Bone marrow (tissue), 2 donors: Measurements from ENCODE around the gene CAPNS1.

Source experiments
- DNase-seq, 2 donors: peaks; one replicate each; lab custom pipeline; 2025; lab: John Stamatoyannopoulos, UW

CAPNS1 gene

DNA sequence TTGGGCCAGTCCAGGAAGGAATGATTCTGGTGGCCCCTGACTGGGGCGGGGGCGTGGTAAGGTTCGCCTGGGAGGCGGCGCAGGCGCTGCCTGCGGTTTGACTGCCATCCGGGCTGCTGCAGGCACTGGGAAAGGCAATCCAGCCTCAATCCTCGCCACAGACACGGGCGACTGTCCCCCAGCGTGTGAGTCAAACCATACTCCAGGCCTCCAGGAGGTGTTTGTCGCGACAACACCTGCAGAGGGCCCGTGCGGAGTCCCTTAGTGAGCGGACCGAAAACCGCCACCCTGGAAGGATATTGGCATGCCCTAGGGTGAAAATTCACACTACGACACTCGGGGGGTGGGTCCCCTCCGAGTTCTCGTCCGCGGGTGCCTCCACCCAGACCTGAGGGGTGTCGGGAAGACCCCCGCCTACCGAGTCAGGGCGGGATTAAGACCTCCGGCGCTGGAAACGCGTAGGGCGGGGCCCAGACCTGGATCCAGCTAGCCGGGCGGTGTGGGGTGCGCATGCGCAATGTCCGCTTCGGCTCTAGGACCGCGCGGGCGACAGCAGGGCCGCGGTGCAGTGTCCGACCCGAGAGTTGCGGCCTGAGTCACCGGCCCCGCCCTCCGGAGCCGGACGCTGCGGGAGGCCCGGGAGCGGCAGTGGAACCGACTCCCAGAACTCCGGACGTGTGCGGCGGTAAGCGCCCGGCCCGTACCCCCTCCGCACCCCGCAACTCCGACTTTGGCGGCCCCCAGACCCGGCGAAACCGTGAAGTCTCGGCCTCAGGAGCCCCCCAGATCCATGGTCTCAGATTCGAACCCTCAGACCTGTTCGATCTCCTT is at the start of gene CAPNS1:
Gene CAPNS1 (plus strand): TSS at position 594 of the 831 bp plus-strand sequence. CDS start 946 bp downstream, outside the sequence.
- DNase-seq, result peak; percentile 86 to 87

GRCh38 chr19:36090910-36091695 is 48.8 kb upstream of the CAPNS1 start:
- no peak for DNase-seq

GRCh38 chr19:36092566-36092965 is 47.3 kb upstream of the CAPNS1 start:
- DNase-seq, result no peak

GRCh38 chr19:36093146-36093662 is 46.7 kb upstream of the CAPNS1 start:
- no peak for DNase-seq

GRCh38 chr19:36093687-36094086 is 46.2 kb upstream of the CAPNS1 start:
- DNase-seq, result no peak

DNA sequence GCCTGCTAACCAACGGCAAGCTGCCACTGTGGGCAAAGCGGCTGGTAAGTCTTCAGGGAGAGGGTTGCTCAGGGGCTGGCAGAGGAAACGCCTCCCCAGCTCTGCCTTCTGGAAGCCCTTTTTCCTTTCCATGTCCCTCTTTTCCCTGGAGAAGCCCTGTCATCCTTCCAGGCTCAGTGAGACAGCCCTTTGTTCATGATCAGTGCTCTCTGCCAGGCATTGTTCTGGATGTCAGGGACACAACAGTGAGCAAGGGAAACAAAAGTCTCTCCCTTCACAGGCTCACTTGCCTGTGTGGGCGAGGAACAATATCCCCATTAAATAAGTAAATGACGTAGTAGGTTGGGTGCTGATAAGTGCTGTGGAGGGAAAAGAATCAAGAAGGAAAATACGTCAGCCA is 42.8 kb upstream of the CAPNS1 start:
- no peak for DNase-seq

DNA sequence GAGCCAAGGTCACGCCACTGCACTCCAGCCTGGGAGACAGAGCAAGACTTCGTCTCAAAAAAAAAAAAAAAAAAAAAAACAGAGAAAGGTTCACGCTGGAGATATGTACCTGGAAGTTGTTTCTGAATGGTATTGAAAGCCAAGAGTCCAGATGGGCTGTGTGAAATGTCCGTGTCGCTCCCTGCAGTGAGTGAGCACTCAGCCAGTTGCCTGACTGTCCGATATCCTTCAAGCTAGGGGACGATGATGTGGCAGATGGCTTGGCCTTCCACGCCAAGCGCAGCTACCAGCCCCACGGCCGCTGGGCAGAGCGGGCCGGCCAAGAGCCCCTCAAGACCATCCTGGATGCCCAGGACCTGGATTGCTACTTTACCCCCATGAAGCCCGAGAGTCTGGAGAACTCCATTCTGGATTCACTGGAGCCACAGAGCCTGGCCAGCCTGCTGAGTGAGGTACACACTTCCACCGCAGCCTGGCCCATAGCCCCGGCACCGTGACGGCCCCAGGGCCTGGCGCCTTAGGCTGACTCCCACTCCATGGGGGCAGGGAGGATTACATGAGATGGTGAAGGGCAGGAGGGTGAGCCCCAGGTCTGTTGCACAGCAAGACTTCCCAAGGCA is 40.6 kb upstream of the CAPNS1 start:
- no peak for DNase-seq

- DNase-seq, result no peak
Observed at GRCh38 chr19:36100476-36100875, 39.4 kb upstream of the CAPNS1 start.

DNA sequence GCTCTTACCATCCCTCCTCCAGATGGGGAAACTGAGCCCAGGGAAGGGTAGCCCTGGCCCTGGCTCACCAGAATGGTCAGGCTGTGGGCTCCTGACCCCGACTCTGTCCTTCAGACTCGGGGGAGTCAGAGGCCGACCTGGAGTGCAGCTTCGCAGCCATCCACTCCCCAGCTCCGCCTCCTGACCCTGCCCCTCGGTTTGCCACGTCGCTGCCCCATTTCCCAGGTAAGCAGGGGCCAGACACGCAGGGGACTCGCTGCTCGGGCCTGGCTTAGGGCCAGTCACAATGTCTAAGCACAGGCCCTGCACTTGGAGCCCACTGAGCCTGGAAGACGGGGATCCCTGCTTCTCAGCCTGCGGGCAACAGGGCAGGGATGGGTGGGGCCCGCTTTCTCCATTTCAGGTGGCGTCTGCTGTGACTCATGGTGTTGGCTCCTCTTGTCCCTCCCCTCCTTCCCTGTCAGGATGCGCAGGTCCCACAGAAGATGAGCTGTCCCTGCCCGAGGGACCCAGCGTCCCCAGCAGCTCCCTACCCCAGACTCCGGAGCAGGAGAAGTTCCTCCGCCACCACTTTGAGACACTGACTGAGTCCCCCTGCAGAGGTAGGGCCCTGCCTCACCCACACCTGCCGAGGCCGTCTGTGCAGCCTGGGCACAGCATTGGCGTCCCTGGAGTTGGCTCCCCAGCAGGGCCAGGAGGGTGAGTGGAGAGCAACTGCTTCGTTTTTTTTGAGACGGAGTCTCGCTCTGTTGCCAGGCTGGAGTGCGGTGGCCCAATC is 38.1 kb upstream of the CAPNS1 start:
- DNase-seq, result no peak

GRCh38 chr19:36103040-36103626 is 36.7 kb upstream of the CAPNS1 start:
- DNase-seq, result no peak

DNA sequence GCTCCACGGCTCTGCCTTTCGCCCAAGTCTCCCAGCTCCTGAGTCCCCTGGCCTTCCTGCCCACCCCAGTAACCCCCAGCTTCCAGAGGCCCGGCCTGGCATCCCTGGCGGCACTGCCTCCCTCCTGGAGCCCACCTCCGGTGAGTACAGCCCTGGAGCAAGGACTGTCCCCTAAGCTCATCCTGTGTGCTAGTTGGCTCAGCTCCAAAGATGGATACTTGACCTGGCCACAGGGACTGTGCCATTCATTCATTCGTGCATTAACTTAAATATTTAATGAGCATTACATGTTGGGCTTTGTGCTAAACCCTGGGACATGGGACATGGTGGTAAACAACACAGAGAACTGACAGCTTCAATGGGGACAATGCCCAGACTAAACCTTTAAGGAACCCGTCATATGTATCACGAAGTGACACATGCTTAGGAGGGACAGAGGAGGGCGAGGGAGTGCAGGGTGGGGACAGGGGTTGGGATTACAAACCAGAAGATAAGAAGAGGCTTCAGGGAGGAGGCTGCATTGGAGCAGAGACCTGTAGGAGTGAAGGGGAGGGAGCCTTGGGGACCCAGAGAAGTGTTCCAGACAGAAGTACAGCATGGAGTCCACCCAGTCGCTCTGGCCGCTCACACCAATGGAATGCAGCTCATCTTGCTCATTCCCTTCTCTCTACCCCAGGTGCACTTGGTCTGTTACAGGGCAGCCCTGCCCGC is 35.9 kb upstream of the CAPNS1 start:
- no peak for DNase-seq

GRCh38 chr19:36106441-36106840 is 33.4 kb upstream of the CAPNS1 start:
- DNase-seq, result no peak

DNA sequence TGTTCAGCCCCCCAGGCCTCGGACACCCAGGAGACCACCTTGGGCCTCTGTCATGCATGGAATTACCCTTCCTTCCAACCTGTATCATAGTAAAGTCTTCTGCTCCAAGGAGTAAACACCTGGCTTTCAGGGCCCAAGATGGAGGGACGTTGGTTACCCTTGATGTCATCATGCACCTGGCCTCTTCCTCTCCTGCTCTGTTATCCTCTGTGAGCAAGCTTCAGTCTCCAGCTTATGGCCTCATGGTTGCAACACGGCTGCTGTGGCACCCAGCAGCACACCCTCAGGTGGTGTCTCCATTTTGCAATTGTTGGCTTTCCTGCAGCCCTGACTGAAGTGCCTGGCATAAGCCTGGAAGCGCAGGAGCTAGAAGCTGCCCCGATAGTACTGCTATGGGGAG is 32.9 kb upstream of the CAPNS1 start:
- no peak for DNase-seq

GRCh38 chr19:36108684-36109083 is 31.2 kb upstream of the CAPNS1 start:
- no peak for DNase-seq

- no peak for DNase-seq
Observed at GRCh38 chr19:36110487-36111199, 29.2 kb upstream of the CAPNS1 start, which contains the start of gene OVOL3. OVOL3 (plus strand) TSS chr19:36111143; CDS start chr19:36111203, 60 bp downstream.

- no peak for DNase-seq
Observed at GRCh38 chr19:36111200-36111539, 28.7 kb upstream of the CAPNS1 start.

- no peak for DNase-seq
Observed at GRCh38 chr19:36112678-36113077, 27.2 kb upstream of the CAPNS1 start.

GRCh38 chr19:36113425-36113824 is 26.4 kb upstream of the CAPNS1 start:
- DNase-seq, result no peak

DNA sequence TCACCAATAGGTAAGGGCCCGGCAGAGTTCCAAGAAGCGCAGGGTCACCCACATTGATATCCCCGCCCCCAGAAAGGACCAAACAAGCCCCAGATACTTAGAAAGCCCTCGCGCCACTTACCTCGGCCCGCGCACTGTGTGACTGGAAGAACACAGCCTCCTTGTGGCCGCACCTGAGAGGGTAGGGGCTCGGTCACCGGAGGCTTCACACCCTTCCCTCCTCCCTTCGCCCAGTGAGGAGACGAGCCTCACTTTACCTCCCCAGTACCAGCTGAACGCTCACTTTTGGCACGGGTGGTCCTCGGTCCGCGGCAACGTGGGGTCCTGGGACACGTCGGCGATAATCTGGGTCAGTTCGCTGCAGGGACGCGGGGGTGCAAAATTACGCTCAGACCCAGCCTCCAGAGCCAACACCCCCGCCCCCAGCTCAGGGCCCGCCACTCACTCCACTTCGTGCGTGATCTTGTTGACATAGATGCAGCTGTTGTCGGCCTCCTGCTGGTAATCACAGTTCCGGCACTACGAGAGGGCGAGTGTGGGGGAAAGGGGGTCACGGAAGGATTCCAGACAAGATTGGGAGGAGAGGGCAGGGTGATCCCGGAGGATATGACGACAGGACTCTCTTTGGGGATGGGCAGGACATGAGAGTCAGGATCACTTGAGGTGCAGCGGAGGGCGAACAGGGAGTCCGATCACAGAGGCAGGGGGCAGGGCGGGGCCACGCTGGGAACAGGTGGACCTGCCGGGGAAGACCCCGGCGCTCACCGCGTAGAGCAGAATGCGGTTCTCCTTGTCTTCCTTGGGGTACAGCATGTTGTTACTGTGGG is 25.8 kb upstream of the CAPNS1 start:
- DNase-seq, result no peak
